Measurements from ENCODE around the gene TTBK2.
"Not testable (repeated sequence)": the region's sequence is repeated elsewhere in the genome, so short reads cannot be mapped to it uniquely, and the experiment has no call there.

TTBK2 gene

GRCh38 chr15:42903388-42904324 lies 16.9 kb downstream of the TTBK2 start:
- TF ChIP-seq ZFX (IDR thresholded peaks at IDR 0.05; ENCODE audit: borderline replicate concordance) (no peak), CTCF (IDR thresholded peaks at IDR 0.05) (no peak)
- H3K27ac ChIP-seq, result no peak overlapping the region

- not testable (repeated sequence) for H3K27ac ChIP-seq
Observed at GRCh38 chr15:42893911-42894310, 26.7 kb downstream of the TTBK2 start.

- no peak for TF ChIP-seq ZFX (IDR thresholded peaks at IDR 0.05; ENCODE audit: borderline replicate concordance)
- no peak for TF ChIP-seq CTCF (IDR thresholded peaks at IDR 0.05)
- no peak overlapping the region for H3K27ac ChIP-seq
Observed at GRCh38 chr15:42891569-42891968, 29.0 kb downstream of the TTBK2 start.

- no peak for TF ChIP-seq CTCF (IDR thresholded peaks at IDR 0.05)
- no peak for TF ChIP-seq ZFX (IDR thresholded peaks at IDR 0.05; ENCODE audit: borderline replicate concordance)
- H3K27ac ChIP-seq, result no peak overlapping the region
Observed at GRCh38 chr15:42890161-42890913, 30.2 kb downstream of the TTBK2 start.

GRCh38 chr15:42887384-42887783 lies 33.2 kb downstream of the TTBK2 start:
- H3K27ac ChIP-seq, result not testable (repeated sequence)

- TF ChIP-seq ZFX (IDR thresholded peaks at IDR 0.05; ENCODE audit: borderline replicate concordance) (no peak), CTCF (IDR thresholded peaks at IDR 0.05) (no peak)
- H3K27ac ChIP-seq, result no peak overlapping the region
Observed at GRCh38 chr15:42880121-42880520, 40.5 kb downstream of the TTBK2 start.

- H3K27ac ChIP-seq, result no peak overlapping the region
- TF ChIP-seq CTCF (IDR thresholded peaks at IDR 0.05) (no peak), ZFX (IDR thresholded peaks at IDR 0.05; ENCODE audit: borderline replicate concordance) (no peak)
Observed at GRCh38 chr15:42879443-42879842, 41.1 kb downstream of the TTBK2 start.

GRCh38 chr15:42876224-42876623 lies 44.4 kb downstream of the TTBK2 start:
- TF ChIP-seq CTCF (IDR thresholded peaks at IDR 0.05), result no peak
- TF ChIP-seq ZFX (IDR thresholded peaks at IDR 0.05; ENCODE audit: borderline replicate concordance), result no peak
- H3K27ac ChIP-seq, result no peak overlapping the region

Data from 22Rv1 (cell line).